GM21529 (cell line): ENCODE results near the gene SGSM1.

Experiments used
- ATAC-seq: cut with Tn5 transposase; IDR thresholded peaks from one replicate; pipeline ENCODE4 v1.9.1; 2021; ENCODE audit not compliant: unreplicated experiment

Gene SGSM1

DNA sequence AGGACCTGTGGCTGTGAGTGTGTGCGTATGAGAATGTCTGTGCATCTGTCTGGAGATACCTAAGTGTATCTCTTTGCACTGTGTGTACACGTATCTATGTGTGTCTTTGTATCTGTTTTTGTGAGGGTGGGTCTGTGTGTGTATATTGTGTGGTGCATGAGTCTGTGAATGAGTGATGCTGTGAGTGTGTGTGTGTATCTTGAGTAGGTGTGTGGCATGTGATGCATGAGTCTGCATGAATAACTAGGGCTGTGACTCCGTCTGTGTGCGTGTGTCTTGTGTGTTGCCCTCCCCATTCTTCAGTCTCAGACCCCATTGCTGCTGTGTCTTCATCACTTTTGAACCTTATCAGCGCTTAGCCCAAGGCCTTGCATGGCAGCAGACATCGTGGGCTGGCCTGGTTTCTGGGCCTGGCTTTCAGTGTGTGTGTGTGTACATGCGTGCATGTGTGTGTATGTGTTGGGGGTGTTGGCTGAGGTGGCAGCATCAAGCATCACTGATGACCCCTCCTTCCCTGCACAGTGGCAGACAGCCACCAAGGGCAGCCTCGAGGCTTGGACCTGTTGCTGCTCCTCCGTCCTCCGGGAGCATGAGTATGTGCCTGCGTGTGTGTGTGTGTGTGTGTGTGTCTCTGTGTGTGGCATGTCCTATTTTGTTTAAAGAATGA is 1.4 kb downstream of the SGSM1 start:
- no peak for ATAC-seq

DNA sequence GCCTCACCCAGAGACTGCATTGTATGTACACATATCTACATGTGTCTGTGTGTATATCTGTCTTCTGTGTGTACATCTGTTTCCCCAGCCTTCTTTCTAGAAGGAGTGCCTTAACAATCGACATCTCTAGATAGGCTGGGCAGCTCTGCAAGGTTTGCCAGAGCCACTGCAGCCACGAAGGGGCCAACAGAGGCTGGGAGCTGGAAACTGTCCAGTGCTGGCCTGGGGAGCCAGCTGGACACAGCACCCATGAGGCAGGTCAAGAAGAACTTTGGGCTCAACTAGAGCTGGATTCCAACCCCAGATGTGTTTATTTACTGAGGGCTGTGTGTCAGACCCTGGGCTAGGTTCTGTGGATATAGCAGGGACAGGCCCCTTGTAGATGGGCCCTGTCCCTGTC is 3.3 kb downstream of the SGSM1 start:
- no peak for ATAC-seq

DNA sequence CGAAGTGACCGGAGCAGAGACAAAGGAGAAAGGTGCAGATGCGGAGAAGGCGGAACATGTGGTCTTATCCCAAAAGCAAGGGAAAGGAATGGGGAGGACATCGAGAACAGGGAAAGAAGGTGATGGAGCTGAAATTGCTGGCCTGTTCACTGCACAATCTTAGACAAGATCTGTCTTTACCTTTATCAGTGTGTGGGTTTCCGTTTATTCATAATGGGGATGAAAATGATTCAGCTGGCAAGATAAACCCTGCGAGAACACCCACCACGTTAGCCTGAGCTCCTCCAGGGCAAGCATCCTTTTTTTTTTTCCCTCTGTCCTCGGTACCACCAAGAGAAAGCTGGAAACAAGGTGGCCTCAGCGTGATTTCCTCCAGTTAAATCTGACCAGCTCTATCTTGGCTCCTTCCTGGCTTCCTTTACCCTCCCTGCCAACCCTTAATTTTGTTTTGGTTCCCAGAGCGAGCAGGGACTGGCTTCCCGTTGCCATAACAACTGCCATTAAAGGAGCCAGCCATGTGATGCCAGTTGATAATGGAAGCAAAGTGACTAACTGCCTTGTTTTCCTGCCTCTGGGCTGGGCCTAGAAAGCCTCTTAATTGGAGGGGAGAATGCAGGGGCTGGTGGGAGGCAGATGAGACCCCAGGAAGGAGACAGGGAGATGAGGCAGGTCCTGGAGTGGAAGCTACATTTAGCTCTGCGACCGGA is 4.2 kb downstream of the SGSM1 start:
- ATAC-seq, result no peak

DNA sequence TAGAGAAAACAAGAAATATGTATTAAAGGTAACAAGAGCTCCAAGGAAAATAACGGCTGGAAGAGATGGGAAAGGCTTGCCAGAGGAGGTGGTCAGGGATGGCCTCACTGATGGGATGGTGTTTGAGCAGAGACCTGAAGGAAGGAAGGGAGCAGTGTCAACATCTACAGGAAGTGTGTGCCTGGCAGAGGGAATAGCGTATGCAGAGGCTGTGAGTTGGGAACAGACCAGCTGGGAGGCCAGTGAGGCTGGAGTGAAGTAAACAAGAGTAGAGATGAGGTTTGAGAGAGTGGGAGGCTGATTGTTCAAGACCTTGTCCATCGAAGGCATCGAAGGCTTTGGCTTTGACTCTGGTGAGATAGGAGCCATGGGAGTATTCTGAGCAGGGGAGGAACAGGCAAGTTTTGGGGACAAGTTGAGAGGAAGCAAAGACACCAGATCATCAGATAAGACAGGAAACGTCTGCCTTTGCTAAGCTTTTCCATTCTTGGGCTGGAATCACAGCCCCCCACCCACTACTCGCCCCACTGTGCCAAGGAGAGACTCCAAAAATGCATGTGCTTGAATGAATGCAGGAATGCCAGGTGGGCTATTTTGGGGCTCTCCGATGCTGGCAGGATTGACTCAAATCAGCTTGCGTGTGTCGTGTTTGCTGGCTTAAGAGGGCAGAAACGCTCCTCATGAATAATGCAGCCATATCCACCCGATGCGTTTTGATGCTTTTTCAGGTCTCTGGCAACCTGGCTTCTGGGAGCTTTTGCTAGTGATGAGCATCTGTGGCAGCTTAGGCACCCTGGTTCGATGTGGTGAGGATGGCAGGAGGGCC is 7.2 kb downstream of the SGSM1 start:
- no peak for ATAC-seq

DNA sequence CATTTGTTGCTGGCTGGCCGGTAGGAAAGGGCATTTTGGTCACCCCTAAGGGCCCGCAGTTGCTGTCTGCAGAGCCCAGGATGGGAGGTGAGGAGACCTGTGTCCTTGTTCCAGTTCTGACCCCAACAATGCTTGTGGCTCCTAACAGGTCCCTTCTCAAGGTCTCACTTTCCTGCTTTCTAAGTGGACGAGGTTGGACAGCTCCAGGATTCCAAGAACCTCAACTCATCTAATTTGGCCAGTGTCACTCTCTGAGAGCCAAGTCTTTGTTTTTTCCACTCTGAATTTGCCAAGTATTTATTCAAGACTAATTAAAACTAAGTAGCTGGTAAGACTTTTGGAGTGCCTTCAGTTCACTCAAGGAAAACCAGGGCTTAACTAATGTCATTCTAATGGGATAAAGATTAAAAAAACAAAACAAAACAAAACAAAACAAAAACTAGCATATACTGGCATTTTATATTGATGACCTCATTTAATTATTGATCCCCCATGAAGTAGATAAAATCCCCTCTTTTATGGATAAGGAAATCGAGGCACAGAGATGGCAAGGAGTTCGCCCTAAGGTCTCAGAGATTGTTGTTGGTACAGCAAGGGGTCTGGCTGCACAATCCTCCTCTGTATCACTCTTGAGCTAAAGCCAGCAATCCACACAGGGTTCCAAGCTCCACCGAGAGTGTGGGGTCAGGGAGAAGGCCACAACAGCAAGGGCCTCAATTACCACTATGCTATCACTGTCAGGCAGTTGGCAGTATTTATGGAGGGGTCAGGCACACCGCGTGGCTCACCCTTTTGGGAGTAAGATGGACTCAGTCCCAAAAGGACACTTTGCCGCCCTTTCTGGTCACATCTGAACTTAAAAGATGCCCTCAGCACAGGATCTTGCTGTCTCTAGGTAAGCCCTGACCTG is 8.1 kb downstream of the SGSM1 start:
- no peak for ATAC-seq

DNA sequence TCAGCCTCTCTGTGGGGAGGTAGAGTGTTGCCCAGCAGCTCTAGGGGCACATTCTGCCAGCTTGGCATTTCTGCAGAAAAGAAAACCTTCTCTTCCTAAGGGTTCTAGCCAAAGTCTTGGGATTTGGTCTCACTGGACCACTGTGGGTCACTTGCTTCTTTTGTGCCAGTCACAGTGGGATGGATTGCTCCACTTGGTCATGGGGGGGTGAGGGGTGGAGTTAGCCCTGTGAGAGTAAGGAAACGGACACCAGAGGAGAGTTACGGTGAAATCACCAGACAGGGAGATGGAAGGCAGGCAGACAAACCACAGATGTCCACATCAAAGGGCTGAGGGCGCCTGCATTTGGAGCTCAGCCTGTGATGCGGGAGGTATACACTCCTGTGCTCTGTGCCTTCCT is 10.8 kb downstream of the SGSM1 start:
- ATAC-seq, result no peak

DNA sequence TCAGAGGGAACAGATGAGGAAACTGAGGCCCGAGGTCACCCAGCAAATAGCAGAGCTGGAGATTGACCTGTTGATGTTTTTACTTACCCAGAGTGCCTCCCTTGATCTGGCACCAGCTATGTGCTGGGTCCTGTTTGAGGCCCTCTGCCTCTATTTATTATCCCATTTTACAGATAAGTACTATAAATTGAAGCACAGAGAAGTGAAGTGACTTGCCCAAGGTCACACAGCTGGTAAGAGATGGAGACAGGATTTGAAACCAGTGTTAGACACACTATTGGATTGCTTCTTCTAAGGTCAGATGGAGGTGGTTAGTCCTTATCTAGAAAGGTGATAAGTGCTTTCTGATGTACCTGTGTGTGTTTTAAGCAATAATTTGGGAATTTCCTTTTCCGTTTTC is 13.5 kb downstream of the SGSM1 start:
- ATAC-seq, result no peak

DNA sequence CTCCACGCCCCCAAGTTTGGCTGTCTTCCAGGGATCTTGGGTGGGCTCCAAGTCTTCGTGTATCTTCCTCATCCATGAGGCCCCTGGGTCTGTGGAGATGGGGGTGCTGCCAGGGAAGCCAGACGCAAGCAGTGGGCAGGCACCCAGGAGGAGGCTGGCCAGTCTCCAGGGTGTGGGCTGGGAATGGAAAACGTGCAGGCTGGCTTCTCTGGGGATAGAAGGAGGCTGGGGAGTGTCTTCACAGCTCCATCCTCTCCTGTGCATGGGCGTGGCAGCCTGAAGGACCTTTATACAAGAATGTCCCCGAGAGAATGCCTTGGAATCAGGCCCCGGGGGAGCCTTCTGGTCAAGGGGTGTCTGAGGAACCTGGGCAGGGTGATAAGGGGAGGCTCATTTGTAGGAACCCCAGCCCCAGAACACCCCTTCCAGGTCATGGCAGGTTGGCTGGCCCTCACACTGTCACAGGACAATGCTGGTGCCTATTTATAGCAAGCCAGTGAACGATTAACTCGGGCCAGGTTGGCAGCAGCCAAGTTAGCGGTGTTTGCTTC is 14.0 kb downstream of the SGSM1 start:
- ATAC-seq, result no peak

DNA sequence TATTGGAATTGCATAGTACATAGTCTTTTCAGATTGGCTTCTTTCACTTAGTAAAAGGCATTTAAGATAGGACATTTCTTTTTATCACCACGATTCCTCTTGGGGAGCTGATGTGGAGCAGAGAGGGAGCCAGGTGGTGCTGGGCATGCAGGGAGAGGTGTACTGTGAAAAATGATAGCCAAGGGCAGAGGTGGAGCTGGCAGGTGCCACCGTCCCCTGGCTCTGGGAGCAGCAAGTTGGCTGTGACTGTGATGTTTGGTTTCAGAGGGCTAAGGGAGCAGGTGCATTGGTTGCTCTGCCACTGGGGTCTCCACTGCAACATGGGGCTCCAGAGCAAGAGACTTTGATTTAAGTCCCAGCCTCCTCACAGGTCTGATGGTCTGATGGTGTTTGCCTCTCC is 16.5 kb downstream of the SGSM1 start:
- no peak for ATAC-seq

DNA sequence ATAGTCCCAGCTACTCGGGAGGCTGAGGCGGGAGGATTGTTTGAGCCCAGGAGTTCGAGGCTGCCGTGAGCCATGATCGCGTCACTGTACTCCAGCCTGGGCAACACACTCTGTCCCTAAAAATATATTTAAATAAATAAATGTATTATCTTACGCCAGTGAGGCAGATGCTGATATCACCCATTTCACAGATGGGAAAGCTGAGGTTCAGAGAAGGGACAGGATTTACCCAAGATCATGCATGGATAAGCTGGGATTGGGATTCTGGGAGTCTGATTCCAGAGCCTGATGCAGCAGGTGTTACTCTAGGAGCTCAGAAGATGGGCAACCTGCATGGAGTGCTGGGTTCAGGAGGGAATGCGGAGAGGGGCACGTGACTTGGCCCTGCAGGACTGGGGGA is 17.8 kb downstream of the SGSM1 start:
- ATAC-seq, result no peak

DNA sequence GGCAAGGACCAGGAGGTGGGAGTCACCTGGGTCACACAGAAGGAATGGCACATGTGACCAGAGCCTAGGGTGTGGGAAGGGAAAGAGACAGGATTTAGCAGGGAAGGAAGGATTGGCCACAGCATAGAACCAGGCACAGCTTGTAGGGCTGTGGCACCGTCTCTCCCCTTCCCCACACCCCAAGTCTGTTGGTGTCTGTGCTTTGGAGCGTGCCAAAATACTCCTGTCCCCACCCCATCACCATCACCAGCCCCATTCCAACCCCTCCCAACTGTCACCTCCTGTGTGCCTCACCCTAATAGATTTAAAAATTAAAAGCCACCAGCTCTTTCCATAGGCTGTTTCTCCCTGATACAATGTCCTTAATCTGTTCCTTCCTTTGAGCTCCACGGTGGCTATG is 18.2 kb downstream of the SGSM1 start:
- no peak for ATAC-seq

DNA sequence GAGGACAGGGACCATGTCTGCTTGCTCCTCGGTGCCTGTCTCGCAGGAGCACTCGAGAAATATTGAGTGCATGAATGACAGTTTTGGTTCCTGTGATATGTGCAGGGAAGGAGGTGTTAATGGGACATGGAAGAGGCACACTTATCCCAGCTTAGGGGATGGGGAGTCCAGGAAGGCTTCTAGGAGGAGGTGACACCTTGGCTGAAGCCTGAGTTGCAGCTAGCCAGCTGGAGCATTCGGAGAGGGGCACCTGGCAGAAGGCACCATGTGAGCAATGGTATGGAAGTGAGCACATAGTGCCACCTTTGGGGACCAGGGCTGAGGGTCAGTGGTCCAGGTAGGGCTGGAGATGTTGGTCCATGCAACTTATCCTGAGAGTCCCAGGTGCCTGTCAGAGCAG is 18.9 kb downstream of the SGSM1 start:
- ATAC-seq, result no peak

DNA sequence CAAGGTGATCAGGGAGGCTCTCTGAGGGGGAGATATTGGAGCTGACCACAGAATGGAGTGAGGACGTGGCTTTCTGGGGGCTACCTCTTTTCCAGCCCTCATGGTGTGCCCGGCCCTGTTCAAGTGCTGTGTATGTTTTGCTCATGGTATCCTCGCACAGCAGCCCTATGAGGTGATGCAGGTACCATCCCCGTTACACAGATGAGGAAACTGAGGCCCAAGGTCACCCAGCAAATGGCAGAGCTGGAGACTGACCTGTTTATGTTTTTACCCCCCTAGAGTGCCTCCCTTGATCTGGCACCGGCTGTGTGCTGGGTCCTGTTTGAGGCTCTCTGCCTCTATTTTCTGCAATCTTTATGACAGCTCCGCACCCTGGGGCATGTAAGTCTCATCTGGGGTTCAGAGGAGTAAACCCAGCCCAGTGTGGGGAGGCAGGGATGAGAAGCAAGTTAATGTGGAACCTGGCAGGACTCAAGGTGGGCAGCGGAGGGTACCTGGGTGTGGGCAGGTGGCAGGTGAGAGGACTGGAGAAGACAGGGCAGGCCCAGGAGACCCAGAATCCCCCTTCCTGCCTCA is 20.8 kb downstream of the SGSM1 start:
- ATAC-seq, result no peak

DNA sequence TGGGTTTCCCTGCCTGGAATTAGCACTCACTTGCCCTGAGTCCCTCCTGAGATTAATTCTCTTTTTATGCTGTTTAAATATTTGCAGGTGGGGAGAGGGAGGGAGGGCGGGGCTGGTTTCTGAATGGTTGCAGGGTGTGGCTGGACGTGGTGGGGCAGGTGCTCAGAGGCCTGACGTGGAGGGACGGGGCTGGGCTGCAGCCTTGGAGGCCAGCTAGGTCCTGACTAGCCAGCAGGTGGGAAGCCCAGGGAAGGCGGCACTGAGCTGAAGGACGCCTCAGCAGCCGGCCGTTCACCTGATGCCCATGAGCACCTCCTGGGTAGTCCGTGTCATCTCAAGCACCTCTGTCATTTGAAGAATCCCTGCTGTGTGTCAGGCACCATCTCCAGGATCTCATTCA is 21.3 kb downstream of the SGSM1 start:
- no peak for ATAC-seq

DNA sequence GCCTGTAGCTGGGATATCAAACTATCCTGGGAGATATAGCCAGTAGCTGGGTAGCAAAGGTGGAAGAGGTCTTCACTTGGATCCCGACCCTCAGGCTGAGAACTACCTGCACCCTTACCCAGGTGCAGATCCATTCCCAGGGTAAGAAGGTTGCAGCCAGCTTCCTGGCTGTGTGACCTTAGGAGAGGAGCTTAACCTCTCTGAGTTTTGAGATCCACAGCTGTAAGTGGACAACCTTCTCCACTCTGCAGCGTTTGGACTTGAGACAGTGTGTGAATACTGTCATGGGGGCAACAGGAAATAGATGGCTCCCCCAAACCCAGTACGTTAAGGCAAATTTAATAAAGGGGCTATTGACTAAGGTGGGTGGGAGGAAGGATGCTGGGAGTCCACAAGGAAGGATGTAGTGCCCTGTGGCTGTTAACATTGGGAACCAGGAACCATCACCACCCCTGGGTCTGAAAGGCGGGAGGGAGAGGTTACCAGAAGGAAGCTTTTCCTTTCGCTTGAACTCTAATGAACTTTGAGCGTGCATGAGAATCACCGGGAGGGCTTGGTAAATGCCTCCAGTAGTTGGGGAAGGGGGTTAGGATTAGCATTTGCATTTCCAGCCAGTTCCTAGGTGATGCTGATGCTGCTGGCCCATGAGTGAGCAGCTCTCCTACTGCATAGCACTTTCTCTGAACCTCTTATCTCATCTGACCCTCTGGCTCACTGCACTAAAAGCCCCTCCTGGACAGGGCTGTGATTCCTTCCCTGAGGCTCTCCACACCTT is 24.4 kb downstream of the SGSM1 start:
- ATAC-seq, result no peak

DNA sequence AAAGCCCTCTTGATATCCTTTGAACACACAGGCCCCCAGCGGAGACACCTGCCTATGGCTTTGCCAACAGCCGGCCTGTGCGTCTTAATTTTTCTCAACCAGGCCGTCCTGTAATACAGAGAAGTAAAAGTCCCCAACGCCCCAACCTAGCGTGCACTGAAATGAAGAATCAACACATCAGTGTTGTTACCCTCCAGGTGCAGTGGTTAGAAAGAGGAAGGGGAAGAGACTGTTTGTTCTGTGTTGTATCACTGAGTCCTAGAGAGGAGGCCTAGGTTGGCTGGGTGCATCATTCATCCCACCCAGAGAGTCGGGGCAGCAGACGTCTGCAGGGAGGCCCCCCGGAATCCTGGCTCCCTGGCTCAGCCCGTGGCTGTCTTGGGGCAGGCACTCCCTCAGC is 25.7 kb downstream of the SGSM1 start:
- no peak for ATAC-seq

DNA sequence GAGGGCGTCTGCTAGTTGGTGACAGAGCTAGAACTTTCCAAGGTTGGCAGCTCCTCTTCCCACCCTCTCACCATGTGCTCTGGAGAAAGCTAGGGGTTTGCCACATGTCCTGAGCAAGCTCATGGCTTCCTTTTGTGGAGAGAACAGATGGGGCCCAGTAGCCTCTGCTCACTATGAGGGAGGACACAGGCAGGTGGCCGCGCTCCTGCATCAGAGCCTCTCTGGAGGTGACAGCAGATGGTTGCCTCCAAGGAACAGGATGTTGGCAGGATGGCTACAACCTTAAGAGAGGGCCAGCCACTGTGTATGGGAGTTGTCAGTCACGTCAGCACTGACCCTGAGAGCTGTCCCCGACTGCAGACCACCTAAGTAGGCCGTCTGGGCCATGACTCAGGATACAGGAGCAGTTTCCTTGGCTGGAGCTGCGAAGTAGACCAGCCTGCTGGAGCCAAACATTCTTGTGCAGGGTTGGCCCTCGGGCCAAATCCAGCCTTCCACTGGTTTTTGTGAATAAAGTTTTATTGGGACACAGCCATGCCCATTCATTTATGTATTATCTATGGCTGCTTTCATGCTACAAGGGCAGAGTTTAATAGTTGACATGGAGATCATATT is 28.0 kb downstream of the SGSM1 start:
- ATAC-seq, result no peak

DNA sequence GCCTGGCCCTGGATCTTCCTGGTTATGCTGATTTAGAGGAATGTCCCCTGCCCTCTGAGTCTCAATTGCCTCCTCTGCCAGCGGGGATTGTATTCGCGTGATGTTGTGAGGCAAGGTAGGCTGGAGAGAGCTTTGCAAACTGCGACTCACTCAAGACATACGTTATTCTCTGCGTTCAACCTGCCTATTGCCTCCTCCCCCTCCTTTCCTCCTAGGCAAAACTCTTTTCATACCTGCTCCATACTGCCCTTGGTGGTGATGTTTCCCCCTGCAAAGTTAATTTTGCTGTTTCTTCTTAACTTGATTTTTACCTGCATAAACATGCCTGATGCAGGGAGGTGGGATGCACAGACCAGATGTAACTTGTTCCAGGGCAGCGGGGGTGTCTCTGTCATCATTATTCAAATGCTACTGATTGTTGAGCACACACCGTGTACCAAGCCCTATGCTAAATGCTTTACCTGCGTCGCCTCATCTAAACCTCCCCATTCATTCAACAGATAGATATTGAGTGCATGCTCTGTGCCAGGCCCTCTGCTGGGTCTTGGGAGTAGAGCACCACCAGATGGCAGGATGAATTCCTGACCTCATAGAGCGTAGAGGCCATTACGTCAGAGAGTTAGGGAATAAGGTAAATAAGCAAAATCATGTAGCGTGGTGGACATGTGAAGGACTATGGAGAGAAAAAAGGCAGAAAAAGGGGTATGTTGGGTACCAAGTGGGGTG is 29.0 kb downstream of the SGSM1 start:
- ATAC-seq, result no peak

DNA sequence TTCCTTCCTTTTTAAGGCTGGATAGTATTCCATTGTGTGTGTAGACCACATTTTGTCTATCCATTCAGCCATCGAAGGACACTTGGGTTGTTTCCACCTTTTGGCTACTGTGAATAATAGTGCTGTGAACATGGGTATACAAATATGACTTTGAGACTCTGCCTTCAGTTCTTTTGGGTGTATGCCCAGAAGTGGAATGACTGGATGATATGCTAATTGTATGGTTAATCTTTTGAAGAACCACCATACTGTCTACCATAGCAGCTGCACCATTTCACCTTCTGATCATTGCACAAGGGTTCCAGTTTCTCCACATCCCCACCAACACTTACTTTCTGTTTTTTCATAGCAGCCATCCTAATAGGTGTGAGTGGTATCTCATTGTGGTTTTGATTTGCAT is 30.3 kb downstream of the SGSM1 start:
- no peak for ATAC-seq
